ENCODE data around the gene ANKRD11. TPM values are rescaled to one million over a fixed set of nuclear protein-coding genes. Genes with fewer than 3 reads are reported as not detected.

The ANKRD11 gene
- total RNA-seq, 1 experiment from 2014 or later = 28.5 TPM

DNA sequence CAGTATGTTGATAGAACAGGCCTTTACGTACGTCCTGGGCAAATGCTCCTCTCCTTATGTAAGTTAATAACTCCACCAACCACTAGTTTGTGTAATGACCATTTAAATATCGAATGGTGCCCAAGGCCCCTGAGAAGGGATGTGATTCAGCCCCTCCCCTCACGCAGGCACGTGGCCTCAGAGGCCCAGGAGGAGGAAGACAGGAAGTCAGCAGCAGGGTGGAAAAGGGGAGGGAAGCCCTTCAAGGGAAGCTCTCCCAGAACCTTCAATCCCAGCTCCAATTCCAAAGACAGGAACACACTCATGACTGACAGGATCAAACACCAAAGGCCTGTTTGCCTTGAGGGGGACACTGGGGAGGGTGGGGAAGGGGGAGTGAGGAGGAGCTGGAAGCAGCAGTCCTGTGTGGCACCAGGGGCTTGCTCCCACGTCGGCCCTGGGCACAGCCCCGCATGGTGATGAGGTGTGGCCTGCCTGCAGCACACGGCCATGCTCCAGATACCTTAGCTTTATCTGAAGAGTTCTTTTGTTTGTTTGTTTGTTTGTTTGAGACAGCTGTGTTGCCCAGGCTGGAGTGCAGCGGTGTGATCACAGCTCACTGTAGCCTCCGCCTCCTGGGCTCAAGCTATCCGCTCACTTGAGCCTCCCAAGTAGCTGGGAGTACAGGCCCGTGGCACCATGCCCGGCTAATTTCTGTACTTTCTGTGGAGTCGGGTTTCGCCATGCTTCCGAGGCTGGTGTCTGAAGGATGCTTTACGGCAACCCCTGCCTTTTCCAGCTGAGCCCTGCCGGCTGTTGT, 167.8 kb downstream of the ANKRD11 start:
- no peak overlapping the region for H2AFZ ChIP-seq (ENCODE audit: low read length)
- H3K9me2 ChIP-seq (replicated peaks; ENCODE audit: insufficient read depth, low read length) = no peaks in the 10 kb centered on the region
- H4K20me1 ChIP-seq (ENCODE audit: insufficient read depth, low read depth, low read length) = peaks cover 36% of the 10 kb centered on the region; the same call in 1 of the 2 replicates
- DNase-seq = no peak
- H3K9ac ChIP-seq (ENCODE audit: low read length) = no peak overlapping the region
- peaks cover 43% of the 10 kb centered on the region for H3K4me1 ChIP-seq (ENCODE audit: low read length)
- H3K9me3 ChIP-seq (ENCODE audit: low read length) = no peaks in the 10 kb centered on the region
- no peak overlapping the region for H3K4me2 ChIP-seq (ENCODE audit: low read depth, low read length, poor library complexity, severe bottlenecking)
- H3K27me3 ChIP-seq (ENCODE audit: low read length) = no peaks in the 10 kb centered on the region
- H3K27ac ChIP-seq (ENCODE audit: low read length) = no peak overlapping the region
- no peak overlapping the region for H3K4me3 ChIP-seq (ENCODE audit: low read length)
- peaks cover 89% of the 10 kb centered on the region for H3K79me2 ChIP-seq (ENCODE audit: low read length)
- no peaks in the 10 kb centered on the region for H3K36me3 ChIP-seq (ENCODE audit: insufficient read depth, low read length)

DNA sequence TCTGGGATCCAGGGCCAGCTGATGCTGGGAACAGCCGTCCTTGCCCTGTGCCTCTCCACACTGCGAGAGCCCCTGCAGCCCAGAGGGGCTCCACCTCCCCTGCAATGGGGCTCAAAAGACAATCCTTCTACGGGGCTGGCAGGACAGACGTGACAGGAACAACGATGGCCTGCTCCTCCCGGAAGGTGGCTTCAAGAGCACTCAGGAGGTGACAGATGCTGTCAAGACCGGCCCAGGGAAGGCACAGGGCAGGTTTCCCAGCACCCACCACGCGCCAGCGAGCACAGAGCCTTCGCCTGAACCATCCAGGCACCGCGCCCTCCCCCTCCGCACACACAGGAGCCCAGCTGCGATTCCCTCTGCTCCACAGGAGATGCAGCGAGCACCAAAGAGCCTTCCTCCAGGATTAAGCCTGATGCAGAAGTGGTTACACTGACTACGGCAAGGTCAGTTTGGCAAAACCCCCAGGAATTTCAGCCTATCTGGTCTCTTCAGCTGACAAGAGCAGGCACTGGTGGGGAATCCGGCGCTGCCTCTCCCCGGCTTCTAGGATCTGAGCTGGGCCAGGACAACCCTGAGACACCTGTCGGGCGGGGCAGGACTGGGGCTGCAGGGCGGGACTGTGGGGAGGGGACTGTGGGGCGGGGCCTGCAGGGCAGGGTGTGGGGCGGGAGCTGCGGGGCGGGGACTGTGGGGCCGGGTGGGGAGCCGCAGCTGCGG, 169.4 kb downstream of the ANKRD11 start:
- peaks cover 43% of the 10 kb centered on the region for H3K4me1 ChIP-seq (ENCODE audit: low read length)
- DNase-seq = no peak
- H3K36me3 ChIP-seq (ENCODE audit: insufficient read depth, low read length) = no peaks in the 10 kb centered on the region

DNA sequence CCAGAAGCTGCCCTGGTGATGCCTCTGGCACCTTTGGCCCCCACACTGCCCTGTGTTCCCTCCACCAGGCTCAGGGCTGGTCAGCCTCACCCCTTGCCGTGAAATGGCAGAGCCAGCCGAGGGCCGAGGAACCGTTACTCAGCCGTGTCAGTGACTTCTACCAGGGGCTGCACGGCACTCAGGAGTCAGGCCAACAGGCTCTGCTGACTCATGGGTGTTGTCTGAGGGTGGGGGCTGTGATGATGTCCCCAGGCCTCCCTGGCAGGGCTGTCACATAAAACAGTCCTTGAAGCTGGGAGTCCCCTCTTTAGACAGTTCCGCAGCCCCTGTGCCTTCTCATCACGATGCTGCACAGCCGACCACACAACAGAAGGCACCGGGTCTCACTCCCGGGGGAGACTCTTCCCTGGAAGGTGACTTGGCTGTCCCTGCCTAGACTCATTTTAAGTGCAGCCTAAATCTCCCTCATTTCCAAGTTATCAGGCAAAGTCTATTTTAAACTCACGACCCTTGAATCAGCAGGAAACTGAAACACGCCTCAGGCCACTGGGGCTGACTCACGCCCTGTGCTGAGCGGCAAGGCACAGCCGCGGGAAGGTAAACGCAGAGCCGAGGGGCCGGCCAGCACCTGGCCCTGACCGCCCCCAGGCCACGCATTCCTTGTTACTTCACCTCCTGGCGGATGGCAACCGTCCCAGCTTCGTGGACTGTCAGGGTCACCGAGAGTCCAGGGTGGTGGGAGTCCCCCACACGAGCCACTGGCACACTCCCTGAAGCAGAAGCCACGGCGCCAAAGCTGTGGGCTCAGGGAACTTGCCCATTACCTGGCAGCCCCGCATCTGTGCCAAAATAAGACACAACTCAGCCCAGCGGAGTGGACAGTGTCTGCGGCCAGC, 170.2 kb downstream of the ANKRD11 start:
- no peak overlapping the region for H2AFZ ChIP-seq (ENCODE audit: low read length)
- no peak overlapping the region for H3K4me3 ChIP-seq (ENCODE audit: low read length)
- no peak overlapping the region for H3K4me2 ChIP-seq (ENCODE audit: low read depth, low read length, poor library complexity, severe bottlenecking)
- no peak overlapping the region for H3K9ac ChIP-seq (ENCODE audit: low read length)
- H3K9me2 ChIP-seq (replicated peaks; ENCODE audit: insufficient read depth, low read length) = no peaks in the 10 kb centered on the region
- no peaks in the 10 kb centered on the region for H3K27me3 ChIP-seq (ENCODE audit: low read length)
- H3K79me2 ChIP-seq (ENCODE audit: low read length) = peaks cover 84% of the 10 kb centered on the region
- no peaks in the 10 kb centered on the region for H3K9me3 ChIP-seq (ENCODE audit: low read length)
- H3K27ac ChIP-seq (ENCODE audit: low read length) = no peak overlapping the region
- no peak for DNase-seq
- peaks cover 44% of the 10 kb centered on the region for H3K4me1 ChIP-seq (ENCODE audit: low read length)
- peaks cover 59% of the 10 kb centered on the region for H4K20me1 ChIP-seq (ENCODE audit: insufficient read depth, low read depth, low read length)
- no peaks in the 10 kb centered on the region for H3K36me3 ChIP-seq (ENCODE audit: insufficient read depth, low read length)

More for the DNA sequence above, 169.4 kb downstream of the ANKRD11 start:
- H3K27ac ChIP-seq (ENCODE audit: low read length) = no peak overlapping the region
- peaks cover 51% of the 10 kb centered on the region for H4K20me1 ChIP-seq (ENCODE audit: insufficient read depth, low read depth, low read length)
- H3K79me2 ChIP-seq (ENCODE audit: low read length) = peaks cover 84% of the 10 kb centered on the region
- H3K9ac ChIP-seq (ENCODE audit: low read length) = no peak overlapping the region
- H3K4me3 ChIP-seq (ENCODE audit: low read length) = no peak overlapping the region
- no peak overlapping the region for H2AFZ ChIP-seq (ENCODE audit: low read length)
- no peaks in the 10 kb centered on the region for H3K27me3 ChIP-seq (ENCODE audit: low read length)
- H3K9me2 ChIP-seq (replicated peaks; ENCODE audit: insufficient read depth, low read length) = no peaks in the 10 kb centered on the region
- H3K9me3 ChIP-seq (ENCODE audit: low read length) = no peaks in the 10 kb centered on the region
- H3K4me2 ChIP-seq (ENCODE audit: low read depth, low read length, poor library complexity, severe bottlenecking) = no peak overlapping the region

DNA sequence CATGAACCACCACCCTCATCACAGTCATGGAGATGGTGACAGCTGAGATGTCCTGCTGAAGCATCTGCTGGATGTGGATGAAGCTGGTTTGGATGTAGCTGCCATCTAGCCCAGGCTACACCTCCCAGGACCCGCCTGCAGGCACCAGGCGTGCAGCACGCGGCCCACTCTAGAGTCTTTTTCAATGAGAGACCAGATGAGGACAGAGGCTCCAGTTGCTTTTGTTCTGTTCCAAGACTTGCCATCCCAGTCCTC, 170.8 kb downstream of the ANKRD11 start:
- Histone ChIP-seq H3K4me1 (ENCODE audit: low read length) (peaks cover 48% of the 10 kb centered on the region), H2AFZ (ENCODE audit: low read length) (no peak overlapping the region), H3K4me2 (ENCODE audit: low read depth, low read length, poor library complexity, severe bottlenecking) (no peak overlapping the region), H3K4me3 (ENCODE audit: low read length) (no peak overlapping the region), H3K79me2 (ENCODE audit: low read length) (peaks cover 84% of the 10 kb centered on the region), H3K27me3 (ENCODE audit: low read length) (no peaks in the 10 kb centered on the region), H4K20me1 (ENCODE audit: insufficient read depth, low read depth, low read length) (peaks cover 65% of the 10 kb centered on the region), H3K36me3 (ENCODE audit: insufficient read depth, low read length) (no peaks in the 10 kb centered on the region), H3K27ac (ENCODE audit: low read length) (no peak overlapping the region), H3K9me3 (ENCODE audit: low read length) (no peaks in the 10 kb centered on the region), H3K9me2 (replicated peaks; ENCODE audit: insufficient read depth, low read length) (no peaks in the 10 kb centered on the region), H3K9ac (ENCODE audit: low read length) (no peak overlapping the region)
- DNase-seq = no peak

DNA sequence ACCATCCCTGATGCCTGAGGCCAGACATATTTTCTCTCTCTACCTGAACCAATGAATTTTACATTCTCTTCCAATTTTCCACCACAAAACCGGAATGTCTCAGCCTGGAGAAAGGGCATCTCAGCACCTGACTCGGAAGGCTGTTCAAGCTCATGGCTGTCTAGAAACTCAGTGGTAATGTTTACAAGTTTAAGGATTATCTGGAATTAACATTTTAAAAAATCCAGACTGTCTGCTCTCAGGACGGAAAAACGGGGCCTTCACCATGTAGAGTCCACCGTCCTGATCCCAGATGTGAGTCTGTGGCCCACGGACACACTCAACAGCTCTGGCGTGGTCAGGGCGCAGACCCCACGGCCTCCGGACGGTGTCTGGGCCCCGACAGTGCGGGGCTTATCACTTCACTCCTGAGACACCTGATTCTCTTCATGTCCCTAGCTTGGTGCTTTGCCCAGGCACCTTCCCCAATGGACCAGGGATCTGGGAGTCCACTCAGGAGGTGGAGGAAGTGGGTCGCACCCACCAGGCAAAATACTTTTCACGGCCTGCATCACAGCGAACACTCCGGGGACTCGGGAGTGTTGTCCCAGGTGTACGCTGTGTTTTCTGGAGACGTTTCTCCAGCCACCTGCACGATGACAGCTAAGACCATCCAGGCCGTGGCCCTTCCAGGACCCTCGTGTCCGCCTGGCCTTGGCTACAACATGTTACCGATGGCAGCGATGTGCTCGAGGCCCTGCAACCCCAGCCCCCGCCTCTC, 171.3 kb downstream of the ANKRD11 start:
- H3K36me3 ChIP-seq (ENCODE audit: insufficient read depth, low read length) = no peaks in the 10 kb centered on the region
- no peaks in the 10 kb centered on the region for H3K27me3 ChIP-seq (ENCODE audit: low read length)
- H3K4me2 ChIP-seq (ENCODE audit: low read depth, low read length, poor library complexity, severe bottlenecking) = no peak overlapping the region
- no peak for DNase-seq
- H3K4me1 ChIP-seq (ENCODE audit: low read length) = peaks cover 48% of the 10 kb centered on the region
- H3K79me2 ChIP-seq (ENCODE audit: low read length) = peaks cover 84% of the 10 kb centered on the region
- no peak overlapping the region for H3K9ac ChIP-seq (ENCODE audit: low read length)
- no peaks in the 10 kb centered on the region for H3K9me3 ChIP-seq (ENCODE audit: low read length)
- no peak overlapping the region for H2AFZ ChIP-seq (ENCODE audit: low read length)
- peaks cover 70% of the 10 kb centered on the region for H4K20me1 ChIP-seq (ENCODE audit: insufficient read depth, low read depth, low read length)
- H3K4me3 ChIP-seq (ENCODE audit: low read length) = no peak overlapping the region
- H3K9me2 ChIP-seq (replicated peaks; ENCODE audit: insufficient read depth, low read length) = no peaks in the 10 kb centered on the region
- H3K27ac ChIP-seq (ENCODE audit: low read length) = no peak overlapping the region

DNA sequence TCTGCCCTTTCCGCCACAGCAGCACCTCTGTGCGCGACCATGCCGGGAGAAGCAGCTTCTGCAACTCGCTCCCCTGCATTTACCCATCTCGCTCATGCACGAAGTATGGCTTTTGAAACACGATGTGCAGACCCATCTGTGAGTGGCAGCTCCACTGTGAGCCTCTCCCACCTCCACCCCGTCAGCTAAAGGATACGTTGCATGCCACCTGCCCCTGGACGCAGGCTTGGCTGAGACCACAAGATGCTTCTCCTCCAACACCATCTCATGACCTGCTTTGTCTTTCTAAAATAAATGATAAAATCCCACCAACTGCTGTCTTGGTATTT, 172.0 kb downstream of the ANKRD11 start:
- H3K9me2 ChIP-seq (replicated peaks; ENCODE audit: insufficient read depth, low read length) = no peaks in the 10 kb centered on the region
- H3K4me1 ChIP-seq (ENCODE audit: low read length) = peaks cover 48% of the 10 kb centered on the region
- DNase-seq = no peak
- no peak overlapping the region for H3K27ac ChIP-seq (ENCODE audit: low read length)
- H3K4me3 ChIP-seq (ENCODE audit: low read length) = no peak overlapping the region
- H4K20me1 ChIP-seq (ENCODE audit: insufficient read depth, low read depth, low read length) = peaks cover 73% of the 10 kb centered on the region
- no peaks in the 10 kb centered on the region for H3K9me3 ChIP-seq (ENCODE audit: low read length)
- no peaks in the 10 kb centered on the region for H3K27me3 ChIP-seq (ENCODE audit: low read length)
- H3K4me2 ChIP-seq (ENCODE audit: low read depth, low read length, poor library complexity, severe bottlenecking) = no peak overlapping the region
- no peak overlapping the region for H3K9ac ChIP-seq (ENCODE audit: low read length)
- no peak overlapping the region for H2AFZ ChIP-seq (ENCODE audit: low read length)
- H3K79me2 ChIP-seq (ENCODE audit: low read length) = peaks cover 79% of the 10 kb centered on the region
- no peaks in the 10 kb centered on the region for H3K36me3 ChIP-seq (ENCODE audit: insufficient read depth, low read length)

DNA sequence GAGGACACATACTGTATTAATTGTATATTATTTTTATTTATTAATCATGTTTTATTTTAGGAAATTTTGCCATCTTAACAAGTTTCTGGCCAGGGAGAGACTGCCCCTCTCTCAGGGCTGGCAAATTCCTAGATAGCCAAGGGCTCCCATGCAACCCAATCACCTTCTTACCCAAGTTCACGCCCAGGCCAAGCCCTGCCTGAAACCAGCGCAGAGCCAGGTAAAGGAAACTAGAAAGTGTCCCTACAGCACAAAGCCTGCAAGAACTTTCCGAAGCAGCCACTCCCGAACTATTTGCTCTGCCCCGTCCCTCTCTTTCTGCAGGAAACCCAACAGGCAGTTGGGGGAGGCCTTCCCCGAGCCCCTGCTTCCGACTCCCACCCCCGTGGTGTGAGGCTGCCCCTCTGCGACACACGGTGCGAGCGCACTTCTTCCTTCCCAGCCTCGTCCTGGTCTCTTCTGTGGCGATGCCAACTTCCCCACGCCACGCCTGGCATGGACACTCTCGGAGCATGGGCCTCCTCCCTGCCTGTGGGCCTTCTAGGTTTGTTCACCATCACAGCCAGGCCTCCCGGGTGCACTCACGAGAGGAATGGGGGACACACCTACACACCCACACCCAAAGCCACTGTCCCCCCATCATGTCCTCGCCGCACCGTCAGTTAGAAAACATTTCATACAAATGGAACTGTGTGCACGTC, 172.5 kb downstream of the ANKRD11 start:
- no peak overlapping the region for H3K4me2 ChIP-seq (ENCODE audit: low read depth, low read length, poor library complexity, severe bottlenecking)
- H3K36me3 ChIP-seq (ENCODE audit: insufficient read depth, low read length) = no peaks in the 10 kb centered on the region

More for the DNA sequence above, 172.5 kb downstream of the ANKRD11 start:
- peaks cover 71% of the 10 kb centered on the region for H4K20me1 ChIP-seq (ENCODE audit: insufficient read depth, low read depth, low read length)
- H3K9ac ChIP-seq (ENCODE audit: low read length) = no peak overlapping the region
- no peaks in the 10 kb centered on the region for H3K9me2 ChIP-seq (replicated peaks; ENCODE audit: insufficient read depth, low read length)
- H3K79me2 ChIP-seq (ENCODE audit: low read length) = peaks cover 77% of the 10 kb centered on the region
- H3K9me3 ChIP-seq (ENCODE audit: low read length) = no peaks in the 10 kb centered on the region
- no peak overlapping the region for H2AFZ ChIP-seq (ENCODE audit: low read length)
- no peak for DNase-seq
- no peaks in the 10 kb centered on the region for H3K27me3 ChIP-seq (ENCODE audit: low read length)
- no peak overlapping the region for H3K27ac ChIP-seq (ENCODE audit: low read length)
- H3K4me1 ChIP-seq (ENCODE audit: low read length) = peaks cover 50% of the 10 kb centered on the region
- no peak overlapping the region for H3K4me3 ChIP-seq (ENCODE audit: low read length)
